ENCODE measurements around the gene ZNF530. TPM values are rescaled to one million over a fixed set of nuclear protein-coding genes. Genes with fewer than 3 reads are reported as not detected.

Gene ZNF530
- total RNA-seq, 2 donors from 2014 or later, result 6.0 to 9.9 TPM

DNA sequence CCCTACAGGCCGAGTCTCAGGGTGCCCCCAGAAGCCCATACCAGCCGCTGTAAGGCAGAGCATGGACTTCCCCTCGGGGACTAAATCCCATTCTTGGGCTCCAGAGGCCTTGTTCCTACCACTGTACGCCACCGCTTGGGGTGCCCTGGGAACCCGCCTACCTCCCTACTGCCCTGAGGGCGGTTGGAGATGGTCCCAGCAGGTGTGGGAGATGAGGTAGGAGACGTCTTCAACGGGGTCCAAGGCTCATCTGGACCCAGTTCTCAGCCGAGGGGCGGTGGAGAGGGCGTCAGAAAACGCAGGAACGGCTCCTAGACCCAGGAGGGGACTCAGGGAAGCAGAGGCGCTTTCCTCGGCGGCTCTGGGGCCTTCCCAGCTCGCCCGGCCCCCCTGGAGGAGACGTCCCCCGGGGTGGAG, 16.6 kb upstream of the ZNF530 start:
- Mint-ChIP-seq H3K27ac (no peak overlapping the region), H3K27me3 (no peaks in the 10 kb centered on the region), H3K36me3 (ENCODE audit: low read depth) (peaks cover 28% of the 10 kb centered on the region), H3K9me3 (peaks cover 19% of the 10 kb centered on the region), H3K4me1 (no peaks in the 10 kb centered on the region), H3K4me3 (peak overlapping the region; percentile 92)
- no peak for ATAC-seq (replicated peaks)

DNA sequence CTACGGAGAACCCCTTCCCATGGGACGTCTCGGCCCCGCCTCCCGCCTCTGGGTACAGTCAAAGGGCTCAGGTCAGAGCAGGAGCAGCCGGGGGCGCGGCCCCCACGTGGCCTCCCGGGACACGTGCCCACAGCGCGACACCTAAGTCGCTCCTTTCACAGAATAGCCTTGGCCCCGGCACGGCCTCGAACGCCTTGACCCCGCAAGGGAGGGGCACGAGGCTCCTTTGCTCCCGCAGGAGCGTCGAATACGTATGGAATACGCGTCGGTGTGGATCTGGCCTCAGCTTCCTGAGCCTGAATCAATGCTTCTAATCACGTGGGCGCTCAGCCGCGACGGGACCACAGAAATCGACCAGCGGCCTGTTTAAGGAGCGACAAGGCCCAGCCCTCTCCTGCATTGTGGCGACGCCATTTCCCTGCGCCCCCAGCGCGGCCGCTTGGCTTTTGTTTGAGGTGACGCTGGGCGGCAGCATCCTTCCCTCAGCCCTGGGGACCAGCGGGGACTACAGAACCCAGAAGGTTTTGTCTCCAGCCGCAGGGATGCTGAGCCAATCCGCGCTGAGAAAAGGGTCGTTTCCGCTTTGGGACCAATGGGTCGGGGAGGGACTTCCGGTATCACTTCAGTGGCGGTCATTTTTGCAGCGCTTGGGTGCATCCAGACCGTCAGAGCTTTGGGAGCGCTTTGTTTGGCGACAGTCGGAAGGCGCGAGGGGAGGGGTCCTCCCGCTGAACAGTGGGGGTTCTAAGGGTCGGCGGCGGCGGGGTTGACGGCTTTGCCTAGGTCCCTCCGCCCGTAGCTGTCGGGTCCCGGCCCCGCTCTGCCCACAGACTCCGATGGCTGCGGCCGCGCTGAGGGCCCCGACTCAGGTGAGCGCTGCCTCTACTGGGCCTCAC, 15.9 kb upstream of the ZNF530 start, which contains the start of gene ZIK1:
ZIK1 (plus strand) TSS at position 625 of the 896 bp plus-strand sequence; CDS start at position 837, 212 bp downstream.
- H3K9me3 Mint-ChIP-seq, result peaks cover 21% of the 10 kb centered on the region
- peaks cover 35% of the 10 kb centered on the region for H3K36me3 Mint-ChIP-seq (ENCODE audit: low read depth)
- H3K4me1 Mint-ChIP-seq, result no peaks in the 10 kb centered on the region
- H3K27me3 Mint-ChIP-seq, result no peaks in the 10 kb centered on the region
- ATAC-seq (replicated peaks), result peak; percentile 91
- peak within 1 kb of the TSS; percentile 92 for H3K4me3 Mint-ChIP-seq
- H3K27ac Mint-ChIP-seq, result peak within 1 kb of the TSS; percentile 85

DNA sequence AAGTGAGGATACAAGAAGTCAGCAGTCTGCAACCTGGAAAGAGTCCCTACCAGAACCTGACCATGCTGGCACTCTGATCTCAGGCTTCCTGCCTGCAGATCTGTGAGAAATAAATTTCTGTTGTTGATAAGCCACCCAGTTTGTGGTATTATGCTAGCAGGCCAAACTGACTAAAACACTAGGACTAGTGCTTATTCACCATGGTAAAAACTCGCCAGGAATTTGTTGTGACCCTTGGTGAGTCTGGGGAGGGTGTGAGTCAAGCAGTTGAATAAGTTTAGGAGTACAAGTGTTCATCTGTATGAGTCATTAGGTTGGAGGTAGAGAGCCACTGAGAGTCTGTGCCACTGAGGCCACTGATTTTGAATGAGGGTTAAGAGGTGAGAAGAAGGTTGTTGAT, 12.2 kb upstream of the ZNF530 start:
- no peaks in the 10 kb centered on the region for H3K27me3 Mint-ChIP-seq
- peaks cover 33% of the 10 kb centered on the region for H3K9me3 Mint-ChIP-seq
- no peak overlapping the region for H3K27ac Mint-ChIP-seq
- H3K4me3 Mint-ChIP-seq, result no peak overlapping the region
- H3K36me3 Mint-ChIP-seq (ENCODE audit: low read depth), result peaks cover 67% of the 10 kb centered on the region
- ATAC-seq (replicated peaks), result no peak
- no peaks in the 10 kb centered on the region for H3K4me1 Mint-ChIP-seq

DNA sequence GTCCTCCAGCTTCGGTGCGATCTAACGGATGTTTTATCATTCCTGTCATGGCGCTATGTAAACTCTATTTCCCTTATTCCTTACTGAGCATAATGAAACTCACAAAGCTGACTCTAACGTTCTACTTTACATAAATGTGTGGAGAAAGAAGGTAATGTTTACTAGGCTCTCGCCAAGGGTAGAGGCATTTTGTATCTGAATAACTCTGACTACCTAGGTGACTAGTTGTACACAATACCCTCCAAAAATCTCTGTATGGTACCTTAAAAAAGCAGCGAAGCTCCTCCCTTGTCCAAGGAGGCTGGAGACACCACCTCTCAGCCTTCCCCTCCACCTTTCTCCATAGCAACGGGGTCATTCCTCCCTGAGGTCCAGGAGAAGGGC, 316 bp upstream of the ZNF530 start:
- Mint-ChIP-seq H3K27me3 (no peaks in the 10 kb centered on the region), H3K27ac (peak overlapping the region; percentile 80), H3K9me3 (peaks cover 35% of the 10 kb centered on the region), H3K36me3 (ENCODE audit: low read depth) (peaks cover 30% of the 10 kb centered on the region), H3K4me1 (peaks cover 14% of the 10 kb centered on the region), H3K4me3 (peak overlapping the region; percentile 90)
- no peak for ATAC-seq (replicated peaks)

DNA sequence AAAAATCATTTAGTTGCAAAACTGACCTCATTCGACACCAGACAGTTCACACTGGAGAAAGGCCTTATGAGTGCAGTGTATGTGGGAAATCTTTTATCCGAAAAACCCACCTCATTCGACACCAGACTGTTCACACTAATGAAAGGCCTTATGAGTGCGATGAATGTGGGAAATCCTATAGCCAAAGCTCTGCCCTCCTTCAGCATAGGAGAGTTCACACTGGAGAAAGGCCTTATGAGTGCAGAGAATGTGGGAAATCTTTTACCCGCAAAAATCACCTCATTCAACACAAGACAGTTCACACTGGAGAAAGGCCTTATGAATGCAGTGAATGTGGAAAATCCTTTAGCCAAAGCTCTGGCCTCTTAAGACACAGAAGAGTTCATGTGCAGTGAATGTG, 7.2 kb downstream of the ZNF530 start:
- no peak overlapping the region for H3K4me3 Mint-ChIP-seq
- ATAC-seq (replicated peaks), result no peak
- H3K4me1 Mint-ChIP-seq, result no peaks in the 10 kb centered on the region
- H3K27ac Mint-ChIP-seq, result no peak overlapping the region
- peaks cover 60% of the 10 kb centered on the region for H3K36me3 Mint-ChIP-seq (ENCODE audit: low read depth)
- peaks cover 31% of the 10 kb centered on the region for H3K9me3 Mint-ChIP-seq
- no peaks in the 10 kb centered on the region for H3K27me3 Mint-ChIP-seq

DNA sequence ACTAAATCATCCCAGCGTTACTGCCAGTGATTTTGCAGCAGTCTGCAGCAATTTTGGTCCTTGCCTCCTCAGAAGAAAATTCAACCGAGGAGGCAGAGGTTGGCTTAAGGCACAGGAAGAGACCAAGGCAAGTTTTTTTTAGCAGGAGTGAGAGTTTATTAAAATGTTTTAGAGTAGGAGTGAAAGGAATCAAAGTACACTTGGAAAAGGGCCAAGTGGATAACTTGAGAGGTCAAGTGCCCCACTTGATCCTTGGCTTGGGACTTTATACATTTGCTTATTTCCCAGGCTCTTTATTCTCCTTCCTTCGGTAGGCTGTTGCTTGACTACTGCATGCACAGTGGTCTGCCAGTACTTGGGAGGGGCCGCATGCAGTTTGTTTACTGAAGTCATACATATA, 11.4 kb downstream of the ZNF530 start:
- peaks cover 9% of the 10 kb centered on the region for H3K4me1 Mint-ChIP-seq
- no peak overlapping the region for H3K27ac Mint-ChIP-seq
- peaks cover 42% of the 10 kb centered on the region for H3K36me3 Mint-ChIP-seq (ENCODE audit: low read depth)
- H3K27me3 Mint-ChIP-seq, result no peaks in the 10 kb centered on the region
- peaks cover 18% of the 10 kb centered on the region for H3K9me3 Mint-ChIP-seq
- no peak overlapping the region for H3K4me3 Mint-ChIP-seq
- no peak for ATAC-seq (replicated peaks)

DNA sequence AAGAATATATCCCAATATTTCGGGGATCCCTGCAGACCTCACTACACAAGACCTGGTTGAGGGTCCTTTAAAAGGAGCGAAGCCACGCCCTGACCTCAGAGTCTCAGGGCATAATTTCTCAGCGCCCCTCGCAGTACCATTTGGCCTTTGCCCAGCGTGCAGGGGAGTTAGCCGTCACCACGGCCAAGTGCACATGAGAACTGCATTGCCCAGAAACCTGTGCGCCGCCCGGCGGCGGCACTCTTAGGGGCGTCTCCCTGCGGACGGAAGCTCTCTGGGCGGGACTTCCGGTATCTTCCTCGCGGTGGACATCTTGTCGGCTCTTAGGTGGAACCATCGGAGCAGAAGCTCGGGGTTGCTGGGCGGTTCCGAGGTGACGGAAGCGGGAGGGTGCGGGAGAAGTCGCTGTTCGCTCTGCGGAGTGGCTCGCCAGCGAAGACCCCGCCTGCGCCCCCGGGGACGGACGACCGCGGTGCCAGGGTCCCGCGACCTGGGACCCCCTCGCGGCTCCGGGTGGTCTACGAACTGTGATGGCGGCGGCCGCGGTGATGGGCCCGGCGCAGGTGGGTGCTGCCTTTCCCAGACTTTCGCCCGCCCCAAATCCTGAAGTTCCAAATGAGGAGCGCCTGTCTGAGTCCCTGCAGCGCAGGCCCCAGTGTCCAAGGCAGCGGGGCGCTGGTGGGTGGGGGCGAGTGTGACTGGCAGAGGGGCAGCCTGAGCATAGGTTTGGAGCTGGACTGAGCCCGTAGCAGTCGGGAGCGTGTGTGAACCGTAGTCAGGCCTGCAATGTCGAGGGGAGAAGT, 14.5 kb downstream of the ZNF530 start, which contains the start of gene ZNF134:
ZNF134 (plus strand) TSS at position 302 of the 803 bp plus-strand sequence. CDS start 5,227 bp downstream, outside the sequence.
- Mint-ChIP-seq H3K4me1 (peaks cover 16% of the 10 kb centered on the region), H3K36me3 (ENCODE audit: low read depth) (peaks cover 53% of the 10 kb centered on the region), H3K9me3 (peaks cover 37% of the 10 kb centered on the region), H3K4me3 (peak within 1 kb of the TSS; percentile 80), H3K27ac (peak within 1 kb of the TSS; percentile 53), H3K27me3 (no peaks in the 10 kb centered on the region)
- peak; percentile 100 for ATAC-seq (replicated peaks)

DNA sequence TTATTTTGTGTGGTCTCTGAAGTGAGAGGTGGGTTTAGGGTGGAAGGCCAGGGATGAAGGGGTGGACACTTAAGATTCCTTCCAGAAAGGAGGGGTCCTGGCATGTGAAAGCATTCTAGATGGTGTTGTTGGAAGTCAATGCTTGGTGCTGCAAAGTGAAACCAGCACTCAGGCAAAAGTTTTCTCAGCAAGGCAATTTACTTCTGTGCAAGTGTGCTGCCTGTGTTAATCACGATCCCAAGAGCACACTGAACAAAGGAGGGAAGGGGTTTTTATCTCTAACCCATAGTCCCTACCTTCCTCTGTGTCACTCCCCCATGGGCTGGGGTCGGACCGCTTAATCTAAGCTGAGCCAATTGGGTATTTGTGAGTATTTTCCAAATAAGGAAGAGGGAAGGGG, 15.7 kb downstream of the ZNF530 start:
- H3K27ac Mint-ChIP-seq, result no peak overlapping the region
- peaks cover 16% of the 10 kb centered on the region for H3K4me1 Mint-ChIP-seq
- peaks cover 65% of the 10 kb centered on the region for H3K36me3 Mint-ChIP-seq (ENCODE audit: low read depth)
- H3K27me3 Mint-ChIP-seq, result no peaks in the 10 kb centered on the region
- peaks cover 48% of the 10 kb centered on the region for H3K9me3 Mint-ChIP-seq
- ATAC-seq (replicated peaks), result no peak
- peak overlapping the region; percentile 80 for H3K4me3 Mint-ChIP-seq

DNA sequence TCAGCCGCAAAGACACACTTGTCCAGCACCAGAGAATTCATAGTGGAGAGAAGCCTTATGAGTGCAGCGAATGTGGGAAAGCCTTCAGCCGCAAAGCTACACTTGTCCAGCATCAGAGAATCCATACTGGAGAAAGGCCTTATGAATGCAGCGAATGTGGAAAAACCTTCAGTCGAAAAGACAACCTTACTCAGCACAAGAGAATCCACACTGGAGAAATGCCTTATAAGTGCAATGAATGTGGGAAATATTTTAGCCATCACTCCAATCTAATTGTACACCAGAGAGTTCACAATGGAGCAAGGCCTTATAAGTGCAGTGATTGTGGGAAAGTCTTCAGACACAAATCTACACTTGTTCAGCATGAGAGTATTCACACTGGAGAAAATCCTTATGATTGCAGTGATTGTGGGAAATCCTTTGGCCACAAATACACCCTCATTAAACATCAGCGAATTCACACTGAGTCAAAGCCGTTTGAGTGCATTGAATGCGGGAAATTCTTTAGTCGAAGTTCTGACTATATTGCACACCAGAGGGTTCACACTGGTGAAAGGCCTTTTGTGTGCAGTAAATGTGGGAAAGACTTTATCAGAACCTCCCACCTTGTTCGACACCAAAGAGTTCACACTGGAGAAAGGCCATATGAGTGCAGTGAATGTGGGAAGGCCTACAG, 21.1 kb downstream of the ZNF530 start:
- H3K4me3 Mint-ChIP-seq, result no peak overlapping the region
- H3K4me1 Mint-ChIP-seq, result peaks cover 7% of the 10 kb centered on the region
- ATAC-seq (replicated peaks), result no peak
- H3K9me3 Mint-ChIP-seq, result peaks cover 44% of the 10 kb centered on the region
- no peak overlapping the region for H3K27ac Mint-ChIP-seq
- H3K27me3 Mint-ChIP-seq, result no peaks in the 10 kb centered on the region
- H3K36me3 Mint-ChIP-seq (ENCODE audit: low read depth), result peaks cover 85% of the 10 kb centered on the region

DNA sequence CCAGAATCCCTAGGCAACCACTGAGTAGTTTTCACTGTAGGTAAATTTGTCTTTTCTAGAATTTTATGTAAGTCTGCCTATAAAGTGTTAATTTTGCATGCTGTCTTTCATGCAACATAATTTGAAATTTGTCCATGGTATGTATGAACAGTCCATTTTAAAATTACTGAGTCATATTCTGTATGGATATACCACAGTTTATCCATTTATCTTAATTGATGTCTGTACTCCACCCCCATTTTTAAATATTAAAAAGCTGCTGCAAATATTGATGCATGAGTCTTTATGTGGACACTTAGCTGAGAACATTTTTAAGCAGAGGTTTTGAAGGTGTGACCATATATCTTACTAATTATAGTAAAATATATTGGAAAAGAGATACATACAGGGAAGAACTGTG, 23.4 kb downstream of the ZNF530 start:
- Mint-ChIP-seq H3K4me1 (no peaks in the 10 kb centered on the region), H3K4me3 (no peak overlapping the region), H3K36me3 (ENCODE audit: low read depth) (peaks cover 63% of the 10 kb centered on the region), H3K27me3 (no peaks in the 10 kb centered on the region), H3K9me3 (peaks cover 31% of the 10 kb centered on the region), H3K27ac (no peak overlapping the region)
- ATAC-seq (replicated peaks), result no peak

DNA sequence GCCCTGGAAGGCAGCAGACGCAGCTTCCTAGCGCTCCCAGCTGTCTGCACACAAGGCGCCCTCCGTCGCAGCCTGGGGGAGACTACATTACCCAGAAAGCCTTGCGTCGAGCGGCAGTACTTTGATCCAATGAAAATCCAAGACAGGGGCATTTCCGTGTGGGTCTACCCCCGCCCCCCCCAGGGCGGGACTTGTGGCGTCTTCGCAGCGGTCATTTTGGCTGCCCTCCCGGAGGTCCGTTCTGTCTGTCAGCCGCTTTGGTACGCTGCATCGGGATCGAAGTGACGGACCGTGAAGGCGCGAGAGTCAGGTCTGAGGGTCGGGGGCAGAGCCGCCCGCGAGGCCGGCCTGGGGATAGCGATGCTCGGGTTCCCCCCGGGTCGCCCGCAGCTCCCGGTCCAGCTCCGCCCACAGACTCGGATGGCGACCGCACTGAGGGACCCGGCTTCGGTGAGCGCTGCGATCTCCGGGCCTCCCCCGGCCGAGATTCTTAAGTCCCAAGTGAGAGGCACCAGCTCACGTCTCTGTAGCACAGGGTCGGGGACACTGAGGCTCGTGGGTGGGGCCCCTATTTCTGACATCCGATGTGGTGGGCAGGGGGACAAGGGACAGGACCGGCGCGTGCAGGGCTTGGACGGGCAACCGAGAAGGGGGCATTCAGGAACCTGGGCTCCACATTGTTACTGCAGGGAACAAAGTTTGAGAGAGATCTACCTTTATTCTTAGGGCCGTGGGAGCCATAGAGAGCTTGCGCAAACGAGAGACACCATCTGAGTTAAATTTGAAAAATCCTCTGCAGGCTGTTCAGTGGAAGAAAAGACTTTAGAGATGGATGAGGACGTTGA, 33.5 kb downstream of the ZNF530 start, which contains the start of gene ZNF211:
ZNF211 (plus strand) TSS at position 182 of the 845 bp plus-strand sequence; CDS start at position 361, 179 bp downstream.
- H3K4me3 Mint-ChIP-seq, result peak within 1 kb of the TSS; percentile 85
- peaks cover 14% of the 10 kb centered on the region for H3K9me3 Mint-ChIP-seq
- no peaks in the 10 kb centered on the region for H3K4me1 Mint-ChIP-seq
- peaks cover 36% of the 10 kb centered on the region for H3K36me3 Mint-ChIP-seq (ENCODE audit: low read depth)
- ATAC-seq (replicated peaks), result peak; percentile 100
- peak within 1 kb of the TSS; percentile 69 for H3K27ac Mint-ChIP-seq
- no peaks in the 10 kb centered on the region for H3K27me3 Mint-ChIP-seq

DNA sequence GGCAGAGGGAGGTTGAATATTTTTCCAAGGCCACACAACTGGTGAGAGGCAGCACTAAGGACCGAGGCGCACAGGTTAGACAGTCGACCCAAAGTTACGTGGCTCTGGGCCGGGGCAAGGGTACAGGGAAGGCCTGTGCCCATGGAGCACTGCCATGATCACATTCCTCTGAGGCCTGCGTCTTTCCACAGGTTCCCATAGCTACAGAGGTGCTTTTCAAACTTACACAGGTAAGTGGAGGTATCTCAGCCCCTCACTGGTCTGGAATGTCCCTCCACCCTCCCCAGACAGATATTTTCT, 34.1 kb downstream of the ZNF530 start:
- no peak for ATAC-seq (replicated peaks)
- H3K27ac Mint-ChIP-seq, result peak overlapping the region; percentile 69
- H3K36me3 Mint-ChIP-seq (ENCODE audit: low read depth), result peaks cover 42% of the 10 kb centered on the region
- H3K27me3 Mint-ChIP-seq, result no peaks in the 10 kb centered on the region
- H3K9me3 Mint-ChIP-seq, result peaks cover 20% of the 10 kb centered on the region
- no peaks in the 10 kb centered on the region for H3K4me1 Mint-ChIP-seq
- peak overlapping the region; percentile 85 for H3K4me3 Mint-ChIP-seq

DNA sequence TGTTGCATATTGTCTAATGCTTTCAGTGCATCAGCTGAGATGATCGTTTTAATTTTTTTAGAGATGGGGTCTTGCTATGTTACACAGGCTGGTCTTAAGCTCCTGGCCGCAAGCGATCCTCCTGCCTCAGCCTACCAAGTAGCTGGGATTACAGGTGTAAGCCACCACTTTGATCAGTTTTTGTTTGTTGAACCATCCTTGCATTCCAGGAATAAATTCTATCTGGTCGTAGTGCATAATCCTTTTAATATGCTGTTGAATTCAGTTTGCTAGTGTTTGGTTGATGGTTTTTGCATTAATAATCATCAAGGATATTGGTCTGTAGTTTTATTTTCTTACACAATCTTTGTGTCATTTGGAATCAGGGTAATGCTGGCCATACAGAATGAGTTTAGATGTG, 37.7 kb downstream of the ZNF530 start:
- H3K36me3 Mint-ChIP-seq (ENCODE audit: low read depth), result peaks cover 78% of the 10 kb centered on the region
- H3K27ac Mint-ChIP-seq, result no peak overlapping the region
- no peaks in the 10 kb centered on the region for H3K27me3 Mint-ChIP-seq
- no peaks in the 10 kb centered on the region for H3K4me1 Mint-ChIP-seq
- H3K4me3 Mint-ChIP-seq, result no peak overlapping the region
- H3K9me3 Mint-ChIP-seq, result peaks cover 36% of the 10 kb centered on the region
- ATAC-seq (replicated peaks), result no peak

Data from activated T-helper 17 cell treated with anti-CD3 and anti-CD28 coated beads, Interleukin-2, amount 50 U/mL, for 72 hours (primary cell).